OCI-LY1 (cell line): ENCODE measurements around the gene DIPK1B.
"Not testable (repeated sequence)": the region's sequence is repeated elsewhere in the genome, so short reads cannot be mapped to it uniquely, and the experiment has no call there.

Experiments used
- H2AFZ ChIP-seq: fragments of 200-600 bp; sonication (generic), shearing (Covaris generic); 2 replicates; pipeline ENCODE4 v1.6.0; 2014; ENCODE audit warnings: antibody characterized with exemption, mild to moderate bottlenecking, low read length
- H3F3A ChIP-seq: fragments of 200-600 bp; sonication (generic), shearing (Covaris generic); 2 replicates; pipeline ENCODE4 v1.6.0; 2014; ENCODE audit warnings: mild to moderate bottlenecking, antibody characterized with exemption, low read length, moderate library complexity; ENCODE audit not compliant: insufficient read depth
- H3K27ac ChIP-seq: fragments of 200-600 bp; sonication (generic); 2 replicates; pipeline ENCODE4 v1.5.1; 2014; ENCODE audit warnings: low read length, mixed run types, mild to moderate bottlenecking, low read depth; ENCODE audit not compliant: poor library complexity, severe bottlenecking
- H3K27me3 ChIP-seq: fragments of 200-600 bp; sonication (generic); 2 replicates; pipeline ENCODE4 v1.6.0; 2014; ENCODE audit warnings: antibody characterized with exemption, mild to moderate bottlenecking, low read length, moderate library complexity; ENCODE audit not compliant: insufficient read depth
- H3K36me3 ChIP-seq: fragments of 200-600 bp; sonication (generic); 2 replicates; pipeline ENCODE4 v1.6.1; 2014; ENCODE audit warnings: mild to moderate bottlenecking, antibody characterized with exemption, low read length, moderate library complexity, mixed read lengths; ENCODE audit not compliant: insufficient read depth
- H3K4me1 ChIP-seq: fragments of 200-600 bp; sonication (generic); 2 replicates; pipeline ENCODE4 v1.5.1; 2014; ENCODE audit warnings: mild to moderate bottlenecking, low read length, moderate library complexity; ENCODE audit not compliant: insufficient read depth, severe bottlenecking
- H3K4me2 ChIP-seq: fragments of 200-600 bp; sonication (generic), shearing (Covaris generic); 2 replicates; pipeline ENCODE4 v1.6.1; 2014; ENCODE audit warnings: low read length
- H3K4me3 ChIP-seq: fragments of 200-600 bp; sonication (generic); 2 replicates; pipeline ENCODE4 v1.5.1; 2014; ENCODE audit warnings: low read length, low read depth, mild to moderate bottlenecking, mixed read lengths; ENCODE audit not compliant: poor library complexity, severe bottlenecking
- H3K79me2 ChIP-seq: fragments of 200-600 bp; shearing (Covaris generic); 2 replicates; pipeline ENCODE4 v1.6.1; 2016; ENCODE audit warnings: mixed run types, low read length, mixed read lengths; ENCODE audit not compliant: insufficient read depth
- H3K9ac ChIP-seq: fragments of 200-600 bp; sonication (generic), shearing (Covaris generic); 2 replicates; pipeline ENCODE4 v1.6.1; 2014; ENCODE audit warnings: mild to moderate bottlenecking, low read length, mixed read lengths
- H3K9me2 ChIP-seq: fragments of 200-600 bp; sonication (generic), shearing (Covaris generic); 2 replicates; pipeline ENCODE4 v1.6.1; 2014; ENCODE audit warnings: low read depth, mild to moderate bottlenecking, low read length, mixed read lengths
- H3K9me3 ChIP-seq: fragments of 200-600 bp; shearing (Covaris generic); 2 replicates; pipeline ENCODE4 v1.6.1; 2014; ENCODE audit warnings: low read length, mixed read lengths
- H4K20me1 ChIP-seq: fragments of 200-600 bp; sonication (generic), shearing (Covaris generic); 2 replicates; pipeline ENCODE4 v1.6.0; 2016; ENCODE audit warnings: mild to moderate bottlenecking, low read length; ENCODE audit not compliant: insufficient read depth
- CTCF ChIP-seq: fragments of 200-600 bp; sonication (generic), shearing (Covaris generic); IDR thresholded peaks from 2 replicates; pipeline ENCODE4 v1.5.1; 2017; ENCODE audit warnings: mild to moderate bottlenecking, antibody characterized with exemption, low read length, moderate library complexity, mixed read lengths
- EZH2 ChIP-seq: fragments of 200-600 bp; sonication (generic), shearing (Covaris generic); IDR thresholded peaks from 2 replicates; pipeline ENCODE4 v1.8.0; 2017; ENCODE audit warnings: borderline replicate concordance, mixed run types, mild to moderate bottlenecking, antibody characterized with exemption, low read length, moderate library complexity, mixed read lengths

Gene DIPK1B

DNA sequence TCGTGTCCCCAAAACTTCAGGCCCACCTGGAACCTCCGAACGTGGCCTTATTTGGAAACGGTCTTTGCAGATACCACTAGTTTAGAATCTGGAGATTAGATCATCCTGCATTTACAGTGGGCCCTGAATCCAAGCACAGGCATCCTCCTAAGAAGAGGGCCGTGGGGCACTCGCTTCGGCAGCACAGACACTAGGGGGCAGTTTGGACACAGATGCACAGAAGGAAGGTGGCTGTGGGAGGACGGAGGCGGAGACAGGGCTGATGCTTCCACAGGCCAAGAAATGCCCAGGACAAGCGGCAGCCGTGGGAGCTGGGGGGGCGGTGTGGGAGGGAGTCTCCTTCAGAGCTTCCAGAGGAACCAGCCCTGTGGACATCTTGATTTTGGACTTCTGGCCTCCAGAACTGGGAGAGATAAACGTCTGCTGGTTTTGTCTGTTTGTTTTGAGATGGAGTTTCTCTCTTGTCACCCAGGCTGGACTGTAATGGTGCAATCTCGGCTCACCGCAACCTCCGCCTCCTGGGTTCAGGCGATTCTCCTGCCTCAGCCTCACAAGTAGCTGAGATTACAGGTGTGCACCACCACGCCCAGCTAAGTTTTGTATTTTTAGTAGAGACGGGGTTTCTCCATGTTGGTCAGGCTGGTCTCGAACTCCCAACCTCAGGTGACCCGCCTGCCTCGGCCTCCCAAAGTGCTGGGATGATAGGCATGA, 48.6 kb downstream of the DIPK1B start:
- H3K9me2 ChIP-seq, H3F3A ChIP-seq, H3K27ac ChIP-seq, H3K4me1 ChIP-seq, H3K79me2 ChIP-seq, H3K36me3 ChIP-seq, H3K4me3 ChIP-seq, H3K4me2 ChIP-seq, H2AFZ ChIP-seq, H3K9me3 ChIP-seq, H4K20me1 ChIP-seq, H3K9ac ChIP-seq: not testable (repeated sequence)
- peaks cover 22% of the 10 kb centered on the region; the same call in 1 of the 2 replicates for H3K27me3 ChIP-seq
- peak; percentile 65 for TF ChIP-seq CTCF

- Histone ChIP-seq H4K20me1 (no peaks in the 10 kb centered on the region), H3K9me2 (no peaks in the 10 kb centered on the region), H3K9ac (no peak overlapping the region), H3F3A (no peaks in the 10 kb centered on the region), H3K4me2 (no peak overlapping the region), H3K27me3 (peaks cover 16% of the 10 kb centered on the region; the same call in 1 of the 2 replicates), H3K4me3 (no peak overlapping the region), H2AFZ (no peak overlapping the region), H3K9me3 (no peaks in the 10 kb centered on the region), H3K79me2 (no peaks in the 10 kb centered on the region), H3K36me3 (no peaks in the 10 kb centered on the region), H3K27ac (no peak overlapping the region), H3K4me1 (no peaks in the 10 kb centered on the region)
- TF ChIP-seq CTCF (no peak), EZH2 (no peak)
These were observed 49.2 kb downstream of the DIPK1B start for GRCh38 chr9:136761545-136761981.

DNA sequence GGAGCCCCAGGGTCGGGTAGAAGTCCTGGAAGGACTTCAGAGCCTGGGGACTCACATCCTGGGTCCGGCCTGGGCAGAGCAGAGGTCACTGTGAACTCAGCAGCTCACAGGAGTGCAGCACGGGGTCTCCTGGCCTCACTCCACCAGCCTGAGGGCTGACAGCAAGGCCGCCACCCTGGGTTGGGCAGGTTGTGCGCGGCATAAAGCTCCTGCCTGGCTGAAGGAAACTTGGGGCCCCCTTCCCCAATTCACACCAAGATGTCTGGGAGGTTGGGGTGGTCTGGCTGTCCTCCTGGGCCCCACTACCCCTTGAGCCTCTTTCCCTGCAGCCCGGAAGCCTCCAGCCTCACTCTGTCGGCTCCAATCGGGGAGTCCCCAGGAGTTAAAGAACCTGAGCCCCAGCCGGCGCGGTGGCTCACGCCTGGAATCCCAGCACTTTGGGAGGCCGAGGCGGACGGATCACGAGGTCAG, 49.9 kb downstream of the DIPK1B start:
- Histone ChIP-seq H3K79me2 (no peaks in the 10 kb centered on the region), H2AFZ (no peak overlapping the region), H3K9me2 (no peaks in the 10 kb centered on the region), H3F3A (no peaks in the 10 kb centered on the region), H3K9me3 (no peaks in the 10 kb centered on the region), H3K4me3 (no peak overlapping the region), H3K4me1 (no peaks in the 10 kb centered on the region), H3K4me2 (no peak overlapping the region), H4K20me1 (no peaks in the 10 kb centered on the region), H3K36me3 (no peaks in the 10 kb centered on the region), H3K27ac (no peak overlapping the region), H3K27me3 (peaks cover 9% of the 10 kb centered on the region; the same call in 1 of the 2 replicates), H3K9ac (no peak overlapping the region)
- no peak for TF ChIP-seq CTCF
- TF ChIP-seq EZH2 = no peak
